IgD-negative memory B cell (primary cell): Measurements from ENCODE around the gene SUCLG1. TPM values are rescaled to one million over a fixed set of nuclear protein-coding genes. Genes with fewer than 3 reads are reported as not detected.

Experiments
- H3K27ac Mint-ChIP-seq, 3 donors: one replicate each; pipeline ENCODE4 v1.8.0; 2020 to 2022; ENCODE audit warnings: mild to moderate bottlenecking in 3 of 3, mixed read lengths in 3 of 3, moderate library complexity in 1 of 3
- H3K27me3 Mint-ChIP-seq: one replicate; pipeline ENCODE4 v1.8.0; 2021; ENCODE audit warnings: mixed read lengths
- H3K36me3 Mint-ChIP-seq: one replicate; pipeline ENCODE4 v1.8.0; 2020; ENCODE audit warnings: mild to moderate bottlenecking, mixed read lengths
- H3K4me1 Mint-ChIP-seq, 3 donors: one replicate each; pipeline ENCODE4 v1.8.0; 2020 to 2022; ENCODE audit warnings: mixed read lengths in 3 of 3, mild to moderate bottlenecking in 1 of 3
- H3K4me3 Mint-ChIP-seq, 4 donors: one replicate each; pipeline ENCODE4 v1.8.0; 2020 to 2022; ENCODE audit warnings: mild to moderate bottlenecking in 4 of 4, mixed read lengths in 4 of 4, moderate library complexity in 3 of 4
- H3K9me3 Mint-ChIP-seq, 3 donors: one replicate each; pipeline ENCODE4 v1.8.0; 2020 to 2021; ENCODE audit warnings: mixed read lengths in 3 of 3, mild to moderate bottlenecking in 1 of 3
- polyA plus RNA-seq: library from polyadenylated mRNA; unstranded; fragments of 300-500 nt; fragmentation: Illumina TruSeq; gene quantifications from one replicate; pipeline ENCODE4 v1.2.3, GENCODE V29; 2021

Gene SUCLG1
- polyA plus RNA-seq, 1 donor from 2014 or later = 69.7 TPM

DNA sequence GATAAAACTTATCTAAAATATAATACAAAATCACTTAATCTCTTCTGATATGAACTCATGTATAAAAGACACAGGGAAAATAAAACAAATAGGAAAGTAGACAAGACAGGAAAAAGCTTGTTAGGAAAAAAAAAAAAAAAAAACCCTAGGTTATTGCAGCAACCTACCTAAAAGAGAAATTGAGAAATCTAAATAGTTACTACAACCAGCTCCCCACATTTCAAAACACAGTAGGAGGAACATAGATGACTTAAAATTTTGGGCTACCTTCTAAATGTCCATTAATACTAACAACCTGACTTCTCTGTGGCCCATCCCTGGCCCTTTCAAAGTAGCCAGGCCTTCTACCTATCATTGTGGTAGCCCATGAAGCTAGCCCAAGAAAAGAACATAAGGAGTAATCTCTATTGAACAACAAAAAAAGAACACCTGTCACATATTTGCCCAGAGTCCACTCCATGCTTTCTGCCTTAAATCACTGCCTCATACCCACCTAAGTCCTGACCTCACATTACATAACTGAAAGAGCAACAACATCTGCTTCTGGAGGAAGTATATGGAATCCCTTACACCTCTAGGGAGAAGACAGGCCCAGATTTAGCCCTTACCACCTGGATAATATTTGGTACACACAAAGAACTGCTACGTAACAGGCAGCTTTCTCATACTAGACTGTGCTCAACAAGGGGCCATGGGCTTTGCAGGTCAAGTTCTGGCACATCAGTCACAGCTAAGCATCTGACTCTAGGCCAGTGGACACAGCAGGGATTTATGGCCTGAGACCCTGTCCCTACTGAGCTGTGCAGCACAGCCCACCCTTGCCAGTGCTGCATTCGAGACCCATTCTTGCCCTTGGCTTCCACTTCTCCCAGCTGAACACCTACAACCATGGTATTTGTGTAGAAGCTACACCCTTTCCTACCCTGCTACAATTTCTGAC, 8.5 kb downstream of the SUCLG1 start:
- H3K36me3 Mint-ChIP-seq = peaks cover 4% of the 10 kb centered on the region
- H3K4me3 Mint-ChIP-seq = peak overlapping the region in 1 of 4 donors; percentile 50
- no peaks in the 10 kb centered on the region for H3K27me3 Mint-ChIP-seq

DNA sequence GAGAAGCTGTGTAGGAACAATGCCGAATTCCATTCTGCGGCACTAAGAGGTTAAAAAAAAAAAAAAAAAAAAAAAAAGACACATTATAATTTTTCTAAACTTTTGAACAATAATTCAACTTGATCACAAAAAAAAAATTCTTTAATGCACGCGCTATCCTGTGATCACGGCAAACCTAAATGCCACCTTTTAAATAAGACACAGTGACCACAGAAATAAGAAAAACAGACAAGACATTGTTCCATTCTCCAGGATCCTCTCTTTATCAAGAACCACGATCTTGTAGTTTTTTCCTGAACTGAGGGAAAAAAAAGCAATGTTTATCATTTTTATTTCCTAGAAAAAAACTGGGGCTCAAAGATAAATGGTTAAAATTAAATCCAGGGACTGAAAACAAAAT, 9.4 kb downstream of the SUCLG1 start:
- Mint-ChIP-seq H3K4me1 (peaks cover 8 to 26% (median 9%) of the 10 kb centered on the region in 3 donors), H3K27me3 (no peaks in the 10 kb centered on the region), H3K36me3 (peaks cover 4% of the 10 kb centered on the region), H3K27ac (no peak overlapping the region), H3K9me3 (no peaks in the 10 kb centered on the region), H3K4me3 (no peak overlapping the region)

More for the DNA sequence above, 8.5 kb downstream of the SUCLG1 start:
- Mint-ChIP-seq H3K9me3 (no peaks in the 10 kb centered on the region), H3K27ac (no peak overlapping the region), H3K4me1 (peaks cover 8 to 27% (median 10%) of the 10 kb centered on the region in 3 donors)

- no peaks in the 10 kb centered on the region for H3K27me3 Mint-ChIP-seq
- H3K27ac Mint-ChIP-seq = no peak overlapping the region
- peaks cover 5 to 21% (median 8%) of the 10 kb centered on the region in 3 donors for H3K4me1 Mint-ChIP-seq
- peaks cover 4% of the 10 kb centered on the region for H3K36me3 Mint-ChIP-seq
- H3K9me3 Mint-ChIP-seq = no peaks in the 10 kb centered on the region
- no peak overlapping the region for H3K4me3 Mint-ChIP-seq
Observed at GRCh38 chr2:84449055-84449454, 10.0 kb downstream of the SUCLG1 start.

GRCh38 chr2:84443477-84443876, 15.6 kb downstream of the SUCLG1 start:
- Mint-ChIP-seq H3K27me3 (no peaks in the 10 kb centered on the region), H3K27ac (peak overlapping the region in 2 of 3 donors; percentile 8 to 54), H3K4me1 (peaks cover 0 to 1% (median 0%) of the 10 kb centered on the region in 3 donors), H3K4me3 (no peak overlapping the region), H3K36me3 (peaks cover 8% of the 10 kb centered on the region), H3K9me3 (no peaks in the 10 kb centered on the region)

GRCh38 chr2:84442888-84443287, 16.2 kb downstream of the SUCLG1 start:
- no peaks in the 10 kb centered on the region for H3K9me3 Mint-ChIP-seq
- H3K27ac Mint-ChIP-seq = peak overlapping the region in 1 of 3 donors; percentile 54
- H3K36me3 Mint-ChIP-seq = peaks cover 11% of the 10 kb centered on the region

DNA sequence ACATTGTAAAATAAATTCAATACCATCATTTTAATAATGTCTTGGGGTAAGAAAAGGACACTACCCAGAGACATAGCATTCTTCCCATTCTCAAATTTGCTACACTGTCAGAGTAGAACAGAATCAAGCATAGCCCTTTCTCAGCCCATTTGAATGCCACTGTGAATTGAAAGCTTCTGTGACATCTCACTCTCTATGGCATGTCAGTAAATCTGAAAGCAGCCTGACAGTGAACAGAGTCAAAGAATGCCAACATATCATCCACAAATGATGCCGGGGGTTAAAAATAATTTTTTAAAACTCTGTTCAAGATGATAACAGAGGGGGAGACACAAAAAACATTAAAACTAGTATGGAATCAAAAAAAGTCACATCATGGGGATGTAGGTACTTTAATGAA, 17.6 kb downstream of the SUCLG1 start:
- Mint-ChIP-seq H3K36me3 (peaks cover 11% of the 10 kb centered on the region), H3K27me3 (no peaks in the 10 kb centered on the region), H3K4me3 (no peak overlapping the region), H3K4me1 (no peaks in the 10 kb centered on the region), H3K9me3 (no peaks in the 10 kb centered on the region), H3K27ac (no peak overlapping the region)

More at GRCh38 chr2:84442888-84443287, 16.2 kb downstream of the SUCLG1 start:
- Mint-ChIP-seq H3K4me3 (no peak overlapping the region), H3K4me1 (peaks cover 0 to under 1% (median 0%) of the 10 kb centered on the region in 3 donors), H3K27me3 (no peaks in the 10 kb centered on the region)

DNA sequence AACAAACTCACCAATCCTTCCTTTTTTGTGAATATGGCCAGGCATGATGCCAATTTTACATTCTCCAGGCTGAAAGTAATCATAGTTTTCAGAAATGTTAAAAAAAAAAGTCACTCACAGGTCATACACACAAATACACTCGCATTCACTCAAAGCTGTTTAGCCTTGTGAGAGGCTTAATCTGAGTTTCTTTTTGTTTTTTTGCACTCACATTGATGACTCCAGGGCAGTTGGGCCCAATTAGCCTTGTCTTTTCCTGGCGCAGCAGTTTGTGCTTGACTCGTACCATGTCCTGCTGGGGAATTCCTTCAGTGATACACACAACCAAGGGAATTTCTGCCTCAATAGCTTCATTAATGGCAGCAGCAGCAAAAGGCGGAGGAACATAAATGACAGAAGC, 18.0 kb downstream of the SUCLG1 start:
- H3K4me3 Mint-ChIP-seq = no peak overlapping the region
- no peak overlapping the region for H3K27ac Mint-ChIP-seq
- H3K36me3 Mint-ChIP-seq = peaks cover 9% of the 10 kb centered on the region
- H3K4me1 Mint-ChIP-seq = no peaks in the 10 kb centered on the region
- no peaks in the 10 kb centered on the region for H3K27me3 Mint-ChIP-seq
- H3K9me3 Mint-ChIP-seq = no peaks in the 10 kb centered on the region

DNA sequence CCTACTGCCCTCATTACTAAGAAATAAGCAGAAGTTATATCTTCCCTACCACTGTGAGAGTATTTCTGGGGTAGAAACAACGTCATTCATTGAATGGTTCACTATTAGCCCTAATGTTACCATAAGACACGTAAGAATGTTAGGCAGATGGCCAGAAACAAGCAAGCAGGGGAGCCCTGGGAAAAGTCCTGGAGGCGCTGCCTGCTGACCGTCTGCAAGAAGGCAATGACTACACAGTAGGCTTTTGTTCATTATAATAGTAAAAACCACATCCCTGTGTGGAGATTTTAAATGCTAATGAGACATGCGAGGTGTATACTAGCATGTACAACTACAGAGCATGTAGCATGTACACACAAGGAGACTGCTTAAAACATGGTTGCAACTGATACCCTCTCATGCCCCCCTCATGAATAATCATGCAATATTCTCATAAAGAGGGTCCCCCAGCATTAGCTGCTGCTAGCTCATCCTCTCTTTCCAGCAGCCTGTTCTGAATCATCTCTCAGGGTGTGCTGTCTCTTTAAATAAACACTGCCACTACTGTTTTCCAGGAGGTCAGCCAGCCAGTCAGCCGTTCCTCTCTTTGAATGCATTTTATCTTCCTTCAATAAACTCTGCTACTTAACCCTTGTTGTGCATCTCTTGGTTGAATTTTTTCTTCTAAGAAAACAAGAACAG, 23.6 kb downstream of the SUCLG1 start:
- H3K36me3 Mint-ChIP-seq = peaks cover 7% of the 10 kb centered on the region
- no peaks in the 10 kb centered on the region for H3K4me1 Mint-ChIP-seq
- H3K9me3 Mint-ChIP-seq = no peaks in the 10 kb centered on the region
- H3K27me3 Mint-ChIP-seq = no peaks in the 10 kb centered on the region
- no peak overlapping the region for H3K4me3 Mint-ChIP-seq
- no peak overlapping the region for H3K27ac Mint-ChIP-seq

DNA sequence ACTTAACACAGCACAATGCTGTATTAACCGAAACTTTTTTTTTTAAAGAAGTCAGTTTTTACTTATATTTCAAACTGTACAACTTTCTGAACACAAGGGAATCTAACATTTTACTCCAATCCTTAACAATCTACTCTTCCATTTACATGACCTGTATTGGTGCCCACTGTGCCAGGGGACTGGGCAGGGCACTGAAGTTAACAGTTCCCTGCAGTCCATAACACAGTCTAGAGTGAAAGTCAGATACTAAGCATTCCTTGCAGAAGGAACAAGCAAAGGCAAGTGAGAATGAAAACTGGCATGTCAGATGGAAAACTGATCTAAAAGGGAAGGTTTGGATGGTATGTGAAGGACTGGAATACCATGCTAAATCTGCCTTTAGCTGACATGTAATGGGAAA, 29.8 kb downstream of the SUCLG1 start:
- no peaks in the 10 kb centered on the region for H3K9me3 Mint-ChIP-seq
- H3K36me3 Mint-ChIP-seq = no peaks in the 10 kb centered on the region
- H3K27ac Mint-ChIP-seq = peak overlapping the region in 1 of 3 donors; percentile 3

GRCh38 chr2:84427235-84428138, 31.6 kb downstream of the SUCLG1 start:
- peak overlapping the region in 1 of 3 donors; percentile 74 for H3K27ac Mint-ChIP-seq
- H3K9me3 Mint-ChIP-seq = no peaks in the 10 kb centered on the region
- H3K4me1 Mint-ChIP-seq = peaks cover 4 to 15% (median 7%) of the 10 kb centered on the region in 3 donors
- no peaks in the 10 kb centered on the region for H3K27me3 Mint-ChIP-seq
- H3K36me3 Mint-ChIP-seq = peaks cover 3% of the 10 kb centered on the region
- peak overlapping the region in 1 of 4 donors; percentile 43 for H3K4me3 Mint-ChIP-seq

More for the DNA sequence above, 29.8 kb downstream of the SUCLG1 start:
- H3K4me3 Mint-ChIP-seq = no peak overlapping the region
- H3K27me3 Mint-ChIP-seq = no peaks in the 10 kb centered on the region
- peaks cover 4 to 15% (median 7%) of the 10 kb centered on the region in 3 donors for H3K4me1 Mint-ChIP-seq

- Mint-ChIP-seq H3K9me3 (no peaks in the 10 kb centered on the region), H3K4me3 (no peak overlapping the region), H3K27me3 (no peaks in the 10 kb centered on the region), H3K27ac (no peak overlapping the region), H3K36me3 (peaks cover 3% of the 10 kb centered on the region), H3K4me1 (peaks cover 4 to 15% (median 7%) of the 10 kb centered on the region in 3 donors)
Observed at GRCh38 chr2:84425310-84425709, 33.8 kb downstream of the SUCLG1 start.

- Mint-ChIP-seq H3K27ac (no peak overlapping the region), H3K4me1 (peaks cover 4 to 15% (median 7%) of the 10 kb centered on the region in 3 donors), H3K36me3 (peaks cover 3% of the 10 kb centered on the region), H3K4me3 (no peak overlapping the region), H3K27me3 (no peaks in the 10 kb centered on the region), H3K9me3 (no peaks in the 10 kb centered on the region)
Observed at GRCh38 chr2:84424152-84424551, 34.9 kb downstream of the SUCLG1 start.

- Mint-ChIP-seq H3K27ac (no peak overlapping the region), H3K27me3 (no peaks in the 10 kb centered on the region), H3K4me1 (peaks cover 0 to 2% (median 0%) of the 10 kb centered on the region in 3 donors), H3K4me3 (no peak overlapping the region), H3K36me3 (peaks cover 3% of the 10 kb centered on the region), H3K9me3 (no peaks in the 10 kb centered on the region)
Observed at GRCh38 chr2:84421791-84422190, 37.3 kb downstream of the SUCLG1 start.

- Mint-ChIP-seq H3K9me3 (no peaks in the 10 kb centered on the region), H3K36me3 (peaks cover 3% of the 10 kb centered on the region), H3K27ac (no peak overlapping the region), H3K27me3 (no peaks in the 10 kb centered on the region), H3K4me3 (no peak overlapping the region), H3K4me1 (peaks cover 0 to 2% (median 0%) of the 10 kb centered on the region in 3 donors)
Observed at GRCh38 chr2:84421197-84421596, 37.9 kb downstream of the SUCLG1 start.
